ENCODE measurements around the gene SMARCC2. TPM values are rescaled to one million over a fixed set of nuclear protein-coding genes. Genes with fewer than 3 reads are reported as not detected.

The SMARCC2 gene
- total and polyA plus RNA-seq, 4 experiments from 2014 or later: 27.0 to 199 (median 142) TPM

- DNase-seq: no peak
- H3K9me3 Mint-ChIP-seq: peaks cover 0 to 3% (median 0%) of the 10 kb centered on the region in 8 donors
- H3K36me3 Mint-ChIP-seq: peaks cover 0 to 25% of the 10 kb centered on the region in 2 donors
- Histone ChIP-seq H3K4me3 (ENCODE audit: low read length in 2 of 2) (no peak overlapping the region), H3K36me3 (ENCODE audit: insufficient read depth, low read length) (no peaks in the 10 kb centered on the region), H3K27ac (ENCODE audit: low read depth, low read length) (no peak overlapping the region), H3K4me1 (ENCODE audit: insufficient read depth, low read length) (peaks cover 14% of the 10 kb centered on the region), H3K9me3 (ENCODE audit: control insufficient read depth in 1 of 2, low read length in 2 of 2) (no peaks in the 10 kb centered on the region), H3K27me3 (ENCODE audit: insufficient read depth, low read length) (no peaks in the 10 kb centered on the region)
- peaks cover 0 to 2% of the 10 kb centered on the region in 2 donors for H3K27me3 Mint-ChIP-seq
- peaks cover 22 to 43% (median 32%) of the 10 kb centered on the region in 4 donors for H3K4me1 Mint-ChIP-seq
- ChIA-PET POLR2A (ENCODE audit: partially characterized antibody) (interaction anchor here (4.9 to 6.2 kb wide), 3 partner anchors 29 to 74 kb away, joined by 94 to 245 read pairs (median 218); partner anchors contain the start of genes ESYT1, RNF41, RPL41 and ZC3H10), CTCF (ENCODE audit: partially characterized antibody) (interaction anchor here (0.6 to 6.4 kb wide), 11 partner anchors 9 to 271 kb away, joined by 3 to 264 read pairs (median 4); partner anchors contain the start of genes ESYT1, MYL6B, RNF41 and RPL41)
- intact Hi-C loops (cut with micrococcal nuclease): no loop called here
- H3K27ac Mint-ChIP-seq: peak overlapping the region in 6 of 7 donors; percentile 42 to 89 (median 57)
- peak overlapping the region in 5 of 8 donors; percentile 8 to 83 (median 67) for H3K4me3 Mint-ChIP-seq
Measured at GRCh38 chr12:56192582-56192981, 3.3 kb upstream of the SMARCC2 start.

- Histone ChIP-seq H3K4me3 (ENCODE audit: low read length in 2 of 2) (peak overlapping the region in 1 of 2 donors; percentile 87), H3K27ac (ENCODE audit: low read depth, low read length) (peak overlapping the region; percentile 91), H3K36me3 (ENCODE audit: insufficient read depth, low read length) (peaks cover 11% of the 10 kb centered on the region), H3K4me1 (ENCODE audit: insufficient read depth, low read length) (peaks cover 24% of the 10 kb centered on the region), H3K9me3 (ENCODE audit: control insufficient read depth in 1 of 2, low read length in 2 of 2) (no peaks in the 10 kb centered on the region), H3K27me3 (ENCODE audit: insufficient read depth, low read length) (no peaks in the 10 kb centered on the region)
- Mint-ChIP-seq H3K4me3 (peak overlapping the region; percentile 94 to 98 (median 96)), H3K27me3 (peaks cover 0 to 2% of the 10 kb centered on the region in 2 donors), H3K36me3 (peaks cover 3 to 38% of the 10 kb centered on the region in 2 donors), H3K4me1 (peaks cover 27 to 51% (median 42%) of the 10 kb centered on the region in 4 donors), H3K27ac (peak overlapping the region; percentile 97 to 100 (median 98)), H3K9me3 (peaks cover 0 to 3% (median 0%) of the 10 kb centered on the region in 8 donors)
- POLR2A ChIA-PET (ENCODE audit: partially characterized antibody): interaction anchor here (0.9 to 6.2 kb wide), 6 partner anchors 31 to 76 kb away, joined by 3 to 245 read pairs (median 56); partner anchors contain the start of genes ANKRD52, COQ10A, ESYT1 and RNF41
- intact Hi-C loops (cut with micrococcal nuclease): no loop called here
- CTCF ChIA-PET (ENCODE audit: partially characterized antibody): interaction anchor here (0.7 to 6.4 kb wide), 13 partner anchors 14 to 452 kb away, joined by 3 to 264 read pairs (median 7); partner anchors contain the start of genes CNPY2, ESYT1, MYL6 and RNF41
- DNase-seq: no peak
Measured at GRCh38 chr12:56190695-56191155, 1.4 kb upstream of the SMARCC2 start.

- Histone ChIP-seq H3K27ac (ENCODE audit: low read depth, low read length) (peak overlapping the region; percentile 91), H3K36me3 (ENCODE audit: insufficient read depth, low read length) (peaks cover 14% of the 10 kb centered on the region), H3K27me3 (ENCODE audit: insufficient read depth, low read length) (no peaks in the 10 kb centered on the region), H3K4me3 (ENCODE audit: low read length in 2 of 2) (peak overlapping the region; percentile 87 to 93), H3K4me1 (ENCODE audit: insufficient read depth, low read length) (peaks cover 24% of the 10 kb centered on the region), H3K9me3 (ENCODE audit: control insufficient read depth in 1 of 2, low read length in 2 of 2) (no peaks in the 10 kb centered on the region)
- peak; percentile 69 to 80 (median 73) for DNase-seq
- Mint-ChIP-seq H3K27me3 (peaks cover 0 to 2% of the 10 kb centered on the region in 2 donors), H3K9me3 (peaks cover 0 to 3% (median 0%) of the 10 kb centered on the region in 8 donors), H3K36me3 (peaks cover 5 to 42% of the 10 kb centered on the region in 2 donors), H3K27ac (peak overlapping the region; percentile 97 to 100 (median 98)), H3K4me3 (peak overlapping the region; percentile 94 to 98 (median 96)), H3K4me1 (peaks cover 27 to 51% (median 43%) of the 10 kb centered on the region in 4 donors)
- ChIA-PET POLR2A (ENCODE audit: partially characterized antibody) (interaction anchor here (0.6 to 6.2 kb wide), 44 partner anchors 9 to 498 kb away, joined by 3 to 245 read pairs (median 7); partner anchors contain the start of genes ANKRD52, CNPY2, COQ10A and ERBB3), CTCF (ENCODE audit: partially characterized antibody) (interaction anchor here (0.7 to 6.4 kb wide), 49 partner anchors 9 to 451 kb away, joined by 3 to 264 read pairs (median 5); partner anchors contain the start of genes ANKRD52, CNPY2, ESYT1 and MYL6)
- intact Hi-C loops (cut with micrococcal nuclease): loop anchor here (1.0 to 2.0 kb wide), 5 partner anchors 64 to 451 kb away; partner anchors contain the start of gene COQ10A
Measured at GRCh38 chr12:56189918-56190694, 823 bp upstream of the SMARCC2 start.

GRCh38 chr12:56188778-56189098 lies 545 bp downstream of the SMARCC2 start:
- DNase-seq: peak in 4 of 5 donors; percentile 24 to 28 (median 25)
- Histone ChIP-seq H3K9me3 (ENCODE audit: control insufficient read depth in 1 of 2, low read length in 2 of 2) (no peaks in the 10 kb centered on the region), H3K36me3 (ENCODE audit: insufficient read depth, low read length) (peaks cover 28% of the 10 kb centered on the region), H3K27ac (ENCODE audit: low read depth, low read length) (peak overlapping the region; percentile 91), H3K27me3 (ENCODE audit: insufficient read depth, low read length) (no peaks in the 10 kb centered on the region), H3K4me1 (ENCODE audit: insufficient read depth, low read length) (peaks cover 24% of the 10 kb centered on the region), H3K4me3 (ENCODE audit: low read length in 2 of 2) (peak overlapping the region; percentile 65 to 67)
- Mint-ChIP-seq H3K9me3 (peaks cover 0 to 3% (median 0%) of the 10 kb centered on the region in 8 donors), H3K27ac (peak overlapping the region; percentile 88 to 100 (median 94)), H3K27me3 (peaks cover 0 to 2% of the 10 kb centered on the region in 2 donors), H3K36me3 (peaks cover 18 to 55% of the 10 kb centered on the region in 2 donors), H3K4me1 (peaks cover 27 to 54% (median 43%) of the 10 kb centered on the region in 4 donors), H3K4me3 (peak overlapping the region; percentile 87 to 94 (median 91))
- intact Hi-C loops (cut with micrococcal nuclease): loop anchor here (1.0 to 2.0 kb wide), 6 partner anchors 31 to 450 kb away; partner anchors contain the start of gene COQ10A
- ChIA-PET CTCF (ENCODE audit: partially characterized antibody) (interaction anchor here (0.8 to 6.4 kb wide), 23 partner anchors 7 to 450 kb away, joined by 3 to 264 read pairs (median 8); partner anchors contain the start of genes ANKRD52, ESYT1, PA2G4 and RNF41), POLR2A (ENCODE audit: partially characterized antibody) (interaction anchor here (0.7 to 6.2 kb wide), 28 partner anchors 8 to 450 kb away, joined by 3 to 245 read pairs (median 10); partner anchors contain the start of genes ANKRD52, CNPY2, ESYT1 and IL23A)

GRCh38 chr12:56188131-56188777 lies 1.0 kb downstream of the SMARCC2 start:
- Histone ChIP-seq H3K36me3 (ENCODE audit: insufficient read depth, low read length) (peaks cover 33% of the 10 kb centered on the region), H3K4me3 (ENCODE audit: low read length in 2 of 2) (peak overlapping the region; percentile 65 to 67), H3K4me1 (ENCODE audit: insufficient read depth, low read length) (peaks cover 24% of the 10 kb centered on the region), H3K9me3 (ENCODE audit: control insufficient read depth in 1 of 2, low read length in 2 of 2) (no peaks in the 10 kb centered on the region), H3K27me3 (ENCODE audit: insufficient read depth, low read length) (no peaks in the 10 kb centered on the region), H3K27ac (ENCODE audit: low read depth, low read length) (peak overlapping the region; percentile 91)
- peaks cover 0 to 3% (median 0%) of the 10 kb centered on the region in 8 donors for H3K9me3 Mint-ChIP-seq
- H3K27ac Mint-ChIP-seq: peak overlapping the region; percentile 88 to 100 (median 94)
- peak in 2 of 5 donors; percentile 6 to 17 for DNase-seq
- intact Hi-C loops (cut with micrococcal nuclease): loop anchor here (1.0 to 2.0 kb wide), 3 partner anchors 31 to 449 kb away; partner anchors contain the start of gene COQ10A
- peaks cover 24 to 54% (median 40%) of the 10 kb centered on the region in 4 donors for H3K4me1 Mint-ChIP-seq
- H3K36me3 Mint-ChIP-seq: peaks cover 19 to 58% of the 10 kb centered on the region in 2 donors
- ChIA-PET CTCF (ENCODE audit: partially characterized antibody) (interaction anchor here (0.9 to 6.4 kb wide), 19 partner anchors 13 to 449 kb away, joined by 3 to 264 read pairs (median 8); partner anchors contain the start of genes ANKRD52, ESYT1, PA2G4 and RNF41), POLR2A (ENCODE audit: partially characterized antibody) (interaction anchor here (0.7 to 6.2 kb wide), 21 partner anchors 10 to 450 kb away, joined by 3 to 245 read pairs (median 11); partner anchors contain the start of genes ANKRD52, CNPY2, ESYT1 and IL23A)
- H3K27me3 Mint-ChIP-seq: peaks cover 0 to 2% of the 10 kb centered on the region in 2 donors
- H3K4me3 Mint-ChIP-seq: peak overlapping the region; percentile 87 to 94 (median 91)

- peak overlapping the region in 6 of 7 donors; percentile 50 to 100 (median 95) for H3K27ac Mint-ChIP-seq
- POLR2A ChIA-PET (ENCODE audit: partially characterized antibody): interaction anchor here (1.8 to 6.2 kb wide), 4 partner anchors 22 to 60 kb away, joined by 10 to 245 read pairs (median 70); partner anchors contain the start of genes ESYT1, MYL6 and RNF41
- no peaks in the 10 kb centered on the region for H3K9me3 ChIP-seq (ENCODE audit: control insufficient read depth in 1 of 2, low read length in 2 of 2)
- H3K36me3 Mint-ChIP-seq: peaks cover 19 to 63% of the 10 kb centered on the region in 2 donors
- H3K27me3 Mint-ChIP-seq: peaks cover 0 to 2% of the 10 kb centered on the region in 2 donors
- H3K9me3 Mint-ChIP-seq: peaks cover 0 to 3% (median 0%) of the 10 kb centered on the region in 8 donors
- H3K4me1 Mint-ChIP-seq: peaks cover 19 to 47% (median 32%) of the 10 kb centered on the region in 4 donors
- H3K4me3 Mint-ChIP-seq: peak overlapping the region in 3 of 8 donors; percentile 15 to 92 (median 43)
- no peaks in the 10 kb centered on the region for H3K27me3 ChIP-seq (ENCODE audit: insufficient read depth, low read length)
- CTCF ChIA-PET (ENCODE audit: partially characterized antibody): interaction anchor here (1.4 to 6.4 kb wide), 4 partner anchors 11 to 83 kb away, joined by 3 to 264 read pairs (median 10); partner anchors contain the start of genes ESYT1, MYL6, PA2G4 and RPL41
- peaks cover 24% of the 10 kb centered on the region for H3K4me1 ChIP-seq (ENCODE audit: insufficient read depth, low read length)
- peaks cover 39% of the 10 kb centered on the region for H3K36me3 ChIP-seq (ENCODE audit: insufficient read depth, low read length)
- peak overlapping the region; percentile 91 for H3K27ac ChIP-seq (ENCODE audit: low read depth, low read length)
- intact Hi-C loops (cut with micrococcal nuclease): no loop called here
- H3K4me3 ChIP-seq (ENCODE audit: low read length in 2 of 2): no peak overlapping the region
- DNase-seq: no peak
Measured at GRCh38 chr12:56186957-56187356, 2.3 kb downstream of the SMARCC2 start.
